ENCODE results near the gene ZPBP. TPM values are rescaled to one million over a fixed set of nuclear protein-coding genes. Genes with fewer than 3 reads are reported as not detected.

The ZPBP gene
- total RNA-seq, 1 experiment from 2014 or later: not detected

- Mint-ChIP-seq H3K4me3 (no peak overlapping the region), H3K9me3 (peaks cover 25 to 31% of the 10 kb centered on the region in 2 experiments), H3K27ac (no peak overlapping the region), H3K4me1 (no peaks in the 10 kb centered on the region), H3K36me3 (ENCODE audit: insufficient read depth in 1 of 3, low read depth in 3 of 3) (peaks cover 12 to 23% (median 22%) of the 10 kb centered on the region in 3 experiments), H3K27me3 (ENCODE audit: low read depth) (no peaks in the 10 kb centered on the region)
- Histone ChIP-seq H3K18ac (ENCODE audit: insufficient read length, low read depth, low read length) (no peak overlapping the region), H2BK5ac (ENCODE audit: insufficient read length, low read length) (no peak overlapping the region), H4K5ac (ENCODE audit: insufficient read length, low read depth, low read length) (no peak overlapping the region), H3K27me3 (ENCODE audit: insufficient read depth, low read length) (no peaks in the 10 kb centered on the region), H2BK12ac (ENCODE audit: insufficient read length, low read depth, low read length) (no peak overlapping the region), H3K23me2 (ENCODE audit: insufficient read length, low read depth, low read length, poor library complexity, severe bottlenecking) (no peaks in the 10 kb centered on the region), H3K79me2 (ENCODE audit: insufficient read depth, low read length) (no peaks in the 10 kb centered on the region), H2AK5ac (ENCODE audit: insufficient read length, low read length) (no peak overlapping the region), H3K27ac (ENCODE audit: insufficient read length, low read depth, low read length) (no peak overlapping the region), H2BK20ac (ENCODE audit: low read depth, low read length, poor library complexity, severe bottlenecking) (no peak overlapping the region), H2BK120ac (ENCODE audit: low read depth, low read length, poor library complexity, severe bottlenecking) (no peak overlapping the region), H3K4me2 (ENCODE audit: insufficient read depth, insufficient read length, low read length) (no peak overlapping the region), H3T11ph (ENCODE audit: low read length) (no peak overlapping the region), H3K79me1 (ENCODE audit: insufficient read depth, low read depth, low read length, poor library complexity, severe bottlenecking) (no peaks in the 10 kb centered on the region), H3K4ac (ENCODE audit: low read depth, low read length) (no peak overlapping the region), H2BK15ac (ENCODE audit: low read depth, low read length) (no peak overlapping the region), H3K4me1 (ENCODE audit: insufficient read depth, low read length) (no peaks in the 10 kb centered on the region), H4K8ac (replicated peaks; ENCODE audit: insufficient read length, low read depth, low read length) (no peak overlapping the region), H3K23ac (ENCODE audit: insufficient read length, low read depth, low read length) (no peak overlapping the region), H3K56ac (ENCODE audit: insufficient read length, low read depth, low read length) (no peak overlapping the region), H4K91ac (ENCODE audit: insufficient read length, low read depth, low read length) (no peak overlapping the region), H3K9me3 (ENCODE audit: control insufficient read depth, low read depth, low read length) (peaks cover 15% of the 10 kb centered on the region), H3K9ac (ENCODE audit: extremely low read depth, insufficient read length, low read length) (no peak overlapping the region), H2AFZ (ENCODE audit: low read length) (no peak overlapping the region), H3K14ac (ENCODE audit: insufficient read depth, low read length) (no peak overlapping the region), H4K20me1 (ENCODE audit: control insufficient read depth, insufficient read depth, insufficient read length) (no peaks in the 10 kb centered on the region)
- no CpG with 5 or more reads among the region's 2 CpGs for WGBS (ENCODE audit: extremely low coverage, insufficient read length, low lambda C conversion rate)
- TF ChIP-seq CTCF (conservative IDR thresholded peaks at IDR 0.05): no peak
- DNase-seq: no peak
These were observed 164.3 kb downstream of the ZPBP start for GRCh38 chr7:49928787-49929186.

Data from H9 (cell line).